Testis (tissue), 3 donors: ENCODE data around the gene KLHL40. TPM values are rescaled to one million over a fixed set of nuclear protein-coding genes. Genes with fewer than 3 reads are reported as not detected.

Experiments
- DNase-seq: peaks from one replicate; pipeline ENCODE4 v3.0.0-alpha.2; 2019
- H3K27ac ChIP-seq, 2 donors: fragments of 200-600 bp; sonication (generic); one replicate each; pipeline ENCODE4 v1.5.1; 2019
- H3K27me3 ChIP-seq: fragments of 200-600 bp; sonication (generic); one replicate; pipeline ENCODE4 v1.5.1; 2019
- H3K36me3 ChIP-seq: fragments of 200-600 bp; sonication (generic); one replicate; pipeline ENCODE4 v1.5.1; 2017; ENCODE audit warnings: low read depth; ENCODE audit errors: missing control alignments
- H3K4me1 ChIP-seq: fragments of 200-600 bp; sonication (generic); one replicate; pipeline ENCODE4 v1.5.1; 2019
- H3K4me3 ChIP-seq, 2 donors: fragments of 200-600 bp; sonication (generic); one replicate each; pipeline ENCODE4 v1.5.1; 2017 to 2019
- H3K9me3 ChIP-seq: fragments of 200-600 bp; sonication (generic); one replicate; pipeline ENCODE4 v1.5.1; 2017
- POLR2A ChIP-seq: fragments of 450-650 bp; IDR thresholded peaks from one replicate; pipeline ENCODE4 v1.6.1; 2017; ENCODE audit warnings: antibody characterized with exemption, mild to moderate bottlenecking, moderate library complexity
- WGBS, 2 donors: methylation state at CpG; one replicate each; pipeline ENCODE4 v1.1.5; 2018; 5-methylcytosine and 5-hydroxymethylcytosine counted together
- intact Hi-C: fragments of 100-400 bp; cut with DNase I; formaldehyde crosslinking; loops from one replicate; pipeline ENCODE4 v1.15.1; 2023; ENCODE audit warnings: low total_unique reads
- polyA plus RNA-seq: library from polyadenylated mRNA; stranded (reverse); fragments of 350-450 nt; fragmentation: Illumina TruSeq; extraction: RNeasy Lipid Tissue Mini Kit (QIAGEN cat#74804); gene quantifications from one replicate; pipeline ENCODE4 v1.2.3, GENCODE V29; 2014; ENCODE audit warnings: low read depth, low replicate concordance; ENCODE audit not compliant: insufficient read depth
- total RNA-seq, 2 donors: library from RNA; depleted of rRNA; stranded (reverse); fragments of >200 nt; gene quantifications; one replicate each; pipeline ENCODE4 v1.2.3, GENCODE V29; 2016
- TF ChIP-seq, protein P1 (sequence below), 3 experiments: fragments of 450-650 bp in 2 of 3; fragments of 200-600 bp in 1 of 3; sonication (generic) in 1 of 3; IDR thresholded peaks; one replicate each; pipeline ENCODE4 v1.5.1; 2016 to 2019; ENCODE audit warnings: antibody characterized with exemption in 3 of 3, mild to moderate bottlenecking in 2 of 3, moderate library complexity in 1 of 3

Gene KLHL40
- total and polyA plus RNA-seq, 3 donors from 2014 or later: 0.62 to 3.2 (median 3.1) TPM

DNA sequence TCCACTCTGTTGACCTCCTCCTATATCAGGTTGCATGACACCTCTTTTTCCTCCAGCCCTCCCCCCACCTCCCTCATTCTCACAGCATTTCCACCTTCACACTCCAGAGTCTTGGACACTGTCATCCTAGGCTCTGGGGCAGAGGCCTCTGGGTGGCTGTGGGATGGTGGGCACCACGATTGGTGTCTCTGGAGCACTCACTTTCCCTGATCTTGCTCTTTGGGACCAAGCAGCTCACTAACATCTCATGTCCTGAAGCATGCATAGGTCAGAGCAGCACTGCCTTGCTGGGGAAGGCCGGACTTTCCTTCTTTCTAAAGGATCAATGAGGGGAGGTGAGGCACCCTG lies 16.9 kb upstream of the KLHL40 start:
- Histone ChIP-seq H3K27ac (no peak overlapping the region), H3K9me3 (no peaks in the 10 kb centered on the region), H3K4me1 (peaks cover 10% of the 10 kb centered on the region), H3K36me3 (no peaks in the 10 kb centered on the region), H3K4me3 (no peak overlapping the region), H3K27me3 (no peaks in the 10 kb centered on the region)
- no peak for TF ChIP-seq POLR2A
- TF ChIP-seq, protein P1, sequence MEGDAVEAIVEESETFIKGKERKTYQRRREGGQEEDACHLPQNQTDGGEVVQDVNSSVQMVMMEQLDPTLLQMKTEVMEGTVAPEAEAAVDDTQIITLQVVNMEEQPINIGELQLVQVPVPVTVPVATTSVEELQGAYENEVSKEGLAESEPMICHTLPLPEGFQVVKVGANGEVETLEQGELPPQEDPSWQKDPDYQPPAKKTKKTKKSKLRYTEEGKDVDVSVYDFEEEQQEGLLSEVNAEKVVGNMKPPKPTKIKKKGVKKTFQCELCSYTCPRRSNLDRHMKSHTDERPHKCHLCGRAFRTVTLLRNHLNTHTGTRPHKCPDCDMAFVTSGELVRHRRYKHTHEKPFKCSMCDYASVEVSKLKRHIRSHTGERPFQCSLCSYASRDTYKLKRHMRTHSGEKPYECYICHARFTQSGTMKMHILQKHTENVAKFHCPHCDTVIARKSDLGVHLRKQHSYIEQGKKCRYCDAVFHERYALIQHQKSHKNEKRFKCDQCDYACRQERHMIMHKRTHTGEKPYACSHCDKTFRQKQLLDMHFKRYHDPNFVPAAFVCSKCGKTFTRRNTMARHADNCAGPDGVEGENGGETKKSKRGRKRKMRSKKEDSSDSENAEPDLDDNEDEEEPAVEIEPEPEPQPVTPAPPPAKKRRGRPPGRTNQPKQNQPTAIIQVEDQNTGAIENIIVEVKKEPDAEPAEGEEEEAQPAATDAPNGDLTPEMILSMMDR (IDR thresholded peaks at IDR 0.05): no peak
- WGBS, 2 donors: 88 to 95% methylated on average over 2 of the region's 2 CpGs
- DNase-seq: no peak
- intact Hi-C loops: loop anchor here (10.0 kb wide), 1 partner anchor 654 kb away; no protein-coding TSS in a partner anchor

GRCh38 chr3:42668793-42669217 lies 16.5 kb upstream of the KLHL40 start:
- no peaks in the 10 kb centered on the region for H3K36me3 ChIP-seq
- no peak overlapping the region for H3K27ac ChIP-seq
- no peak for TF ChIP-seq POLR2A
- TF ChIP-seq, protein P1 (IDR thresholded peaks at IDR 0.05): no peak
- no peak for DNase-seq
- peaks cover 10% of the 10 kb centered on the region for H3K4me1 ChIP-seq
- no peak overlapping the region for H3K4me3 ChIP-seq
- 68 to 83% methylated on average over 3 to 4 of the region's 4 CpGs for WGBS, 2 donors
- intact Hi-C loops: loop anchor here (10.0 kb wide), 1 partner anchor 654 kb away; no protein-coding TSS in a partner anchor
- H3K27me3 ChIP-seq: no peaks in the 10 kb centered on the region
- H3K9me3 ChIP-seq: no peaks in the 10 kb centered on the region

- TF ChIP-seq, protein P1 (IDR thresholded peaks at IDR 0.05): no peak
- TF ChIP-seq POLR2A: no peak
- Histone ChIP-seq H3K4me1 (peaks cover 10% of the 10 kb centered on the region), H3K27ac (no peak overlapping the region), H3K36me3 (no peaks in the 10 kb centered on the region), H3K27me3 (no peaks in the 10 kb centered on the region), H3K4me3 (no peak overlapping the region), H3K9me3 (no peaks in the 10 kb centered on the region)
- intact Hi-C loops: no loop called here
- 78 to 89% methylated on average over 6 to 7 of the region's 7 CpGs for WGBS, 2 donors
- no peak for DNase-seq
Measured at GRCh38 chr3:42670051-42670576, 15.2 kb upstream of the KLHL40 start.

- TF ChIP-seq, protein P1 (IDR thresholded peaks at IDR 0.05): no peak
- TF ChIP-seq POLR2A: no peak
- H3K4me3 ChIP-seq: no peak overlapping the region
- H3K9me3 ChIP-seq: no peaks in the 10 kb centered on the region
- peaks cover 10% of the 10 kb centered on the region for H3K4me1 ChIP-seq
- H3K36me3 ChIP-seq: no peaks in the 10 kb centered on the region
- no peak for DNase-seq
- intact Hi-C loops: no loop called here
- WGBS, 2 donors: 94 to 100% methylated on average over 1 of the region's 1 CpG
- H3K27ac ChIP-seq: no peak overlapping the region
- H3K27me3 ChIP-seq: no peaks in the 10 kb centered on the region
Measured at GRCh38 chr3:42670670-42671069, 14.7 kb upstream of the KLHL40 start.

DNA sequence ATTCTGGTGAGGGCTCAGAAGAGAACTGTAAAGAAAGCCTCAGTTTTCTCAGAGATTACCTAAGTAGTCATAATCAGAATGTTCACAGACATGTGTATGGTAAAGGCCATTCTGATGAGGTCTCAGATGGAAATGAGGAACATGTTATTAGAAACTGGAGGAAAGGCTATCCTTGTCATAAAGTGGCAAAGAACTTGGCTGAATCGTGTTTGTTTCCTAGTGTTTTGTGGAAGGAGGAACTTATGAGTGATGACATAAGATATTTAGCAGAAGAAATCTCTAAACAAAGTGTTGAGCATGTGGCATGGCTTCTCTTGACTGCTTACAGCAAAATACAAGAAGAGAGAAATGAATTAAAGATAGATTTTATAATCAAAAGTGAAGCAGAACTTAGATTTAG lies 12.8 kb upstream of the KLHL40 start:
- H3K27me3 ChIP-seq: no peaks in the 10 kb centered on the region

More for the DNA sequence above, 12.8 kb upstream of the KLHL40 start:
- no peak for TF ChIP-seq POLR2A
- TF ChIP-seq, protein P1 (IDR thresholded peaks at IDR 0.05): no peak
- no peak overlapping the region for H3K27ac ChIP-seq
- H3K9me3 ChIP-seq: no peaks in the 10 kb centered on the region
- H3K4me3 ChIP-seq: no peak overlapping the region
- DNase-seq: no peak
- intact Hi-C loops: no loop called here
- no peaks in the 10 kb centered on the region for H3K4me1 ChIP-seq
- H3K36me3 ChIP-seq: no peaks in the 10 kb centered on the region
- WGBS, 2 donors: 69 to 70% methylated on average over 1 of the region's 1 CpG
